TTC549 (cell line): ENCODE data around the gene PGRMC2.

ENCODE experiments used
- FAIRE-seq: peaks from 2 replicates; lab custom pipeline; 2012; peaks lifted over from hg19 to GRCh38; lab: Jason Lieb, UNC

The PGRMC2 gene

GRCh38 chr4:128287141-128287870, at the start of gene PGRMC2:
Gene PGRMC2, minus strand, starts transcription at chr4:128287813. Its CDS starts 23 bp downstream, at chr4:128287790.
- no peak for FAIRE-seq

- no peak for FAIRE-seq
Observed at GRCh38 chr4:128335541-128335940, 47.9 kb upstream of the PGRMC2 start.

- no peak for FAIRE-seq
Observed at GRCh38 chr4:128334256-128334655, 46.6 kb upstream of the PGRMC2 start.

- no peak for FAIRE-seq
Observed at GRCh38 chr4:128333309-128334018, 45.9 kb upstream of the PGRMC2 start.

- FAIRE-seq, result no peak
Observed at GRCh38 chr4:128332081-128332480, 44.5 kb upstream of the PGRMC2 start.

GRCh38 chr4:128329638-128330037, 42.0 kb upstream of the PGRMC2 start:
- no peak for FAIRE-seq

GRCh38 chr4:128328106-128328505, 40.5 kb upstream of the PGRMC2 start:
- no peak for FAIRE-seq

GRCh38 chr4:128323401-128323800, 35.8 kb upstream of the PGRMC2 start:
- FAIRE-seq, result no peak

- FAIRE-seq, result no peak
Observed at GRCh38 chr4:128322986-128323385, 35.4 kb upstream of the PGRMC2 start.

- no peak for FAIRE-seq
Observed at GRCh38 chr4:128322311-128322710, 34.7 kb upstream of the PGRMC2 start.

- no peak for FAIRE-seq
Observed at GRCh38 chr4:128320656-128321055, 33.0 kb upstream of the PGRMC2 start.

GRCh38 chr4:128315756-128316520, 28.3 kb upstream of the PGRMC2 start:
- FAIRE-seq, result no peak

- FAIRE-seq, result no peak
Observed at GRCh38 chr4:128311659-128312403, 24.2 kb upstream of the PGRMC2 start.

GRCh38 chr4:128310266-128310697, 22.7 kb upstream of the PGRMC2 start:
- no peak for FAIRE-seq

GRCh38 chr4:128309585-128309984, 22.0 kb upstream of the PGRMC2 start:
- FAIRE-seq, result no peak

GRCh38 chr4:128308986-128309385, 21.4 kb upstream of the PGRMC2 start:
- FAIRE-seq, result no peak

- FAIRE-seq, result no peak
Observed at GRCh38 chr4:128307123-128307571, 19.5 kb upstream of the PGRMC2 start.

- no peak for FAIRE-seq
Observed at GRCh38 chr4:128305942-128306341, 18.3 kb upstream of the PGRMC2 start.

GRCh38 chr4:128303986-128304385, 16.4 kb upstream of the PGRMC2 start:
- no peak for FAIRE-seq

GRCh38 chr4:128303405-128303785, 15.8 kb upstream of the PGRMC2 start:
- FAIRE-seq, result no peak

- no peak for FAIRE-seq
Observed at GRCh38 chr4:128301979-128302378, 14.4 kb upstream of the PGRMC2 start.

GRCh38 chr4:128299848-128300247, 12.2 kb upstream of the PGRMC2 start:
- FAIRE-seq, result no peak
